Body of pancreas (tissue), 4 donors: Measurements from ENCODE around the gene MUCL1.

Source experiments
- POLR2A ChIP-seq, 3 donors: fragments of 450-650 bp; IDR thresholded peaks; one replicate each; pipeline ENCODE4 v1.6.1; 2016; ENCODE audit warnings: antibody characterized with exemption in 3 of 3, mild to moderate bottlenecking in 2 of 3
- TF ChIP-seq, protein P1 (sequence below), 7 experiments: fragments of 450-650 bp in 4 of 7; fragments of 200-600 bp in 3 of 7; sonication (generic) in 3 of 7; IDR thresholded peaks; one replicate each; pipeline ENCODE4 v1.5.1; 2016 to 2019; ENCODE audit warnings: antibody characterized with exemption in 7 of 7

DNA sequence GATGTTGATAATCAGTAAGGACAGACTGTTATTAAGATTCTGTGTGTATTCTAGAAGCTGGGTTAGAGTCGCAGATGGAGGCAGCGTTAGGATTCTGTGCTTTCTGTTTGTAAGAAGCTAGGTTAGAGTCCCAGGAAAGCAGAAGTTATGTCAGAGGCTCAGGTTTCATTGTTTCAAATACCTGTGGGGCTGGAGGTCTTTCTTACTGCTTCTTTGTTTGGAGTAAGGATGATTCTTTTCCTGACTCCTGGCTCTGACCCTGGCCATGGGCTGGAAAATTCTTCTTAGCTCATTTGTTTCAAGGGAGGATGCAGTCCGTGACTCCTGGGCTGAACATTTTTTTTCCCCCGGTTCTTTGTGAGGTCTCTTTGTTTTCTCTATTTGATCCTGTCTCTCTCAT, 5.2 kb downstream of the MUCL1 start:
- TF ChIP-seq POLR2A (IDR thresholded peaks at IDR 0.05), result no peak
- TF ChIP-seq, protein P1, sequence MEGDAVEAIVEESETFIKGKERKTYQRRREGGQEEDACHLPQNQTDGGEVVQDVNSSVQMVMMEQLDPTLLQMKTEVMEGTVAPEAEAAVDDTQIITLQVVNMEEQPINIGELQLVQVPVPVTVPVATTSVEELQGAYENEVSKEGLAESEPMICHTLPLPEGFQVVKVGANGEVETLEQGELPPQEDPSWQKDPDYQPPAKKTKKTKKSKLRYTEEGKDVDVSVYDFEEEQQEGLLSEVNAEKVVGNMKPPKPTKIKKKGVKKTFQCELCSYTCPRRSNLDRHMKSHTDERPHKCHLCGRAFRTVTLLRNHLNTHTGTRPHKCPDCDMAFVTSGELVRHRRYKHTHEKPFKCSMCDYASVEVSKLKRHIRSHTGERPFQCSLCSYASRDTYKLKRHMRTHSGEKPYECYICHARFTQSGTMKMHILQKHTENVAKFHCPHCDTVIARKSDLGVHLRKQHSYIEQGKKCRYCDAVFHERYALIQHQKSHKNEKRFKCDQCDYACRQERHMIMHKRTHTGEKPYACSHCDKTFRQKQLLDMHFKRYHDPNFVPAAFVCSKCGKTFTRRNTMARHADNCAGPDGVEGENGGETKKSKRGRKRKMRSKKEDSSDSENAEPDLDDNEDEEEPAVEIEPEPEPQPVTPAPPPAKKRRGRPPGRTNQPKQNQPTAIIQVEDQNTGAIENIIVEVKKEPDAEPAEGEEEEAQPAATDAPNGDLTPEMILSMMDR (IDR thresholded peaks at IDR 0.05), result no peak
